DMS79 treated with DMSO at 0.1 percent for 48 hours (cell line): ENCODE data around the gene CSTPP1.
"Not testable (repeated sequence)": the region's sequence is repeated elsewhere in the genome, so short reads cannot be mapped to it uniquely, and the experiment has no call there.

Experiments used
- DNase-seq: peaks from one replicate; lab custom pipeline; 2025; lab: John Stamatoyannopoulos, UW

CSTPP1 gene

GRCh38 chr11:47181271-47181670 is 244.7 kb downstream of the CSTPP1 start:
- DNase-seq: no peak

- no peak for DNase-seq
Measured at GRCh38 chr11:47182380-47182779, 245.8 kb downstream of the CSTPP1 start.

GRCh38 chr11:47183031-47183856 is 246.7 kb downstream of the CSTPP1 start:
- DNase-seq: no peak

GRCh38 chr11:47183969-47184368 is 247.4 kb downstream of the CSTPP1 start:
- DNase-seq: no peak

- no peak for DNase-seq
Measured at GRCh38 chr11:47184711-47185304, 248.2 kb downstream of the CSTPP1 start.

- peak; percentile 36 for DNase-seq
Measured at GRCh38 chr11:47185305-47186075, 248.9 kb downstream of the CSTPP1 start.

- no peak for DNase-seq
Measured at GRCh38 chr11:47186076-47186699, 249.6 kb downstream of the CSTPP1 start, which contains the start of gene PACSIN3. Gene PACSIN3, minus strand, starts transcription at chr11:47186434. Its CDS starts 3,707 bp downstream, at chr11:47182727.

GRCh38 chr11:47186700-47187695 is 250.4 kb downstream of the CSTPP1 start:
- peak; percentile 12 for DNase-seq

- DNase-seq: no peak
Measured at GRCh38 chr11:47187723-47188122, 251.2 kb downstream of the CSTPP1 start.

- no peak for DNase-seq
Measured at GRCh38 chr11:47188259-47188658, 251.7 kb downstream of the CSTPP1 start.

GRCh38 chr11:47189100-47189834 is 252.7 kb downstream of the CSTPP1 start:
- peak; percentile 28 for DNase-seq

GRCh38 chr11:47191137-47191536 is 254.6 kb downstream of the CSTPP1 start:
- DNase-seq: not testable (repeated sequence)

GRCh38 chr11:47192111-47192510 is 255.6 kb downstream of the CSTPP1 start:
- no peak for DNase-seq

- DNase-seq: not testable (repeated sequence)
Measured at GRCh38 chr11:47198161-47198560, 261.6 kb downstream of the CSTPP1 start.

- DNase-seq: no peak
Measured at GRCh38 chr11:47201015-47201414, 264.5 kb downstream of the CSTPP1 start.

GRCh38 chr11:47202576-47202975 is 266.0 kb downstream of the CSTPP1 start:
- DNase-seq: no peak

- no peak for DNase-seq
Measured at GRCh38 chr11:47204637-47204989, 268.1 kb downstream of the CSTPP1 start.

- DNase-seq: not testable (repeated sequence)
Measured at GRCh38 chr11:47206577-47206976, 270.0 kb downstream of the CSTPP1 start.

GRCh38 chr11:47207459-47207858 is 270.9 kb downstream of the CSTPP1 start:
- DNase-seq: no peak

- not testable (repeated sequence) for DNase-seq
Measured at GRCh38 chr11:47208008-47208552, 271.5 kb downstream of the CSTPP1 start.
